GM21528 (cell line): ENCODE data around the gene ALG2.
A peak's percentile ranks its signal among the peaks of the same experiment; 100 is the strongest.

Source experiments
- ATAC-seq: cut with Tn5 transposase; IDR thresholded peaks from one replicate; pipeline ENCODE4 v1.9.1; 2021; ENCODE audit warnings: mild to moderate bottlenecking, moderate library complexity; ENCODE audit not compliant: unreplicated experiment, low FRiP score

Gene ALG2

DNA sequence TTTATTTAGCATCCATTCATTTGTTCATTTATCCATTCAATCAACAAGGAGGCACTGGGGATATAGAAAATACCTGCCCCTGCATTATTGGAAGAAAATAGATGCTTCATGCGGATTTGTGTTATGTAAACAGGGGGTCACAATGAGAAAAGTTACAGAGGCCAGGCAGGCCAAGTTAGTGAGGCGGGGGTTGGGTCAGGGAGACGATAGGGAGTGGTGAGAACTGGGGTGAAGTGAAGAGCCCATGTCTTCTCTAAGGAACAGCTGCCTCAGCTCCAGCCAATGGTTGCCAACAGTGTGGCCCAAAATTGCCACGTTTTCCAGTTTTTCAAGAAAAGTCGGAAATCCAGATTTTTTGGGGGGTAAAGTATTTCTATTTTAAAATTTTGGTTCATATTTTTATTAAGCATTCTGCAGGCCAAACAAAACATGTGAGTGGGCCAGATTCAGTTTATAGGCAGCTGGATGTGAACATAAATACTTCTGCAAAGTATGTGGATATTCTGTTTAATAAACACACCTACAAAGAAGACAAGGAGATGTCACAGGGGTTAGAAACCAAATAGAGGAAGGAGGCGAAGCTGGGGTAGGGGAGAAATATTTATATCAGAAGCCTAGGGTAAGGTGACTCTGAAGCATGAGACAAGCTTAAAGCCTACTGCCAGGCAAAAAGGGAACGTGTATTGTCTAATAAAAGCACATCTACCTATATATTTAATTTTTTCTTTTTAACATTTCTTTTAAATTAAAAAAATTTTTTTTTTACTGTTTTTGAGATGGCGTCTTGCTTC lies 44.0 kb downstream of the ALG2 start:
- ATAC-seq: no peak

GRCh38 chr9:99176527-99177013 lies 45.2 kb downstream of the ALG2 start:
- ATAC-seq: no peak

- ATAC-seq: no peak
Observed at GRCh38 chr9:99173570-99174504, 47.9 kb downstream of the ALG2 start.

DNA sequence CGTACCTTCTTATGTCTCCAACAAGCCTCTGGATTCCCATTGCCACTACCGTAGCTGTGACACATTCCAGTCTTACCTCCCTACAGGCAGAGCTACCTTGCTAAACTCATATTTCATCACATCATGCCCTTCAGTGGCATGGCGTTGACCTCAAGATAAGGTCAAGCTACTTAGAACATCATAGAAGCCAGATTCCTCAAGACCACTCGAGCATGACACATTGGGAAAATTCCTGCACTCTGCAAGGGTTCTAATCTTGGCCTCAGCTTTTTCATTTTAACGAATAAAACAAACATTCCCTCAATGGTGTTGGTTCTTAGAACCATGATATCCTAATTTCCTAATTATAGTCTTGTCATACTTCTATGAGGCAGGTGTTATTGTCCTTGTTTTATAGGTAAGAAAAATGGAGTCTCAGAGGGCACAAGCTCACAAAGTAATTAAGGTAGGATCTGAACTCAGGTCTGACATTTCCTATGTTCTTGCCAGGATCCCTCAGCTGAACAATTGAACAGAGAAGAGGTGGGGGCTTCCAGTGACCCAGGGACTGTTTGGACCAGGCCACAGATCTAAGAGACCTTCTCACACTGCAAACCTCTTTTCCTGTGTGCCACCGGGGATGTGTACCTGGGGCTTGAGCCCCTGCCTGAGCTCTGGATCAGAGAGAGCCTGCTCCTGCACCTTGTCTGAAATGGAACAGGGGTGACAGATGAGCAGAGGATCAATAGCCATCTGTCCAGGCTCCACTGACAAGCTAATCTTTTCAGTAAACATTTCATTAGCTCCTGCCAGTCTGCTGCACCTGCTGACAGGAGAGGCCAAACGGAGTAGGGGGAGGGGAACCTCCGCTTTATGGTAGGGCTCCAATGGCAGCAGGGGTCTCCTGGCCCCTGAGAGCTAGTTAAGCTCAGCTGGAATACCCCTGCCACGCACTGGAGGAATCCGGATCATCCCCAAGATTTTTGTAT lies 49.3 kb downstream of the ALG2 start:
- ATAC-seq: no peak

DNA sequence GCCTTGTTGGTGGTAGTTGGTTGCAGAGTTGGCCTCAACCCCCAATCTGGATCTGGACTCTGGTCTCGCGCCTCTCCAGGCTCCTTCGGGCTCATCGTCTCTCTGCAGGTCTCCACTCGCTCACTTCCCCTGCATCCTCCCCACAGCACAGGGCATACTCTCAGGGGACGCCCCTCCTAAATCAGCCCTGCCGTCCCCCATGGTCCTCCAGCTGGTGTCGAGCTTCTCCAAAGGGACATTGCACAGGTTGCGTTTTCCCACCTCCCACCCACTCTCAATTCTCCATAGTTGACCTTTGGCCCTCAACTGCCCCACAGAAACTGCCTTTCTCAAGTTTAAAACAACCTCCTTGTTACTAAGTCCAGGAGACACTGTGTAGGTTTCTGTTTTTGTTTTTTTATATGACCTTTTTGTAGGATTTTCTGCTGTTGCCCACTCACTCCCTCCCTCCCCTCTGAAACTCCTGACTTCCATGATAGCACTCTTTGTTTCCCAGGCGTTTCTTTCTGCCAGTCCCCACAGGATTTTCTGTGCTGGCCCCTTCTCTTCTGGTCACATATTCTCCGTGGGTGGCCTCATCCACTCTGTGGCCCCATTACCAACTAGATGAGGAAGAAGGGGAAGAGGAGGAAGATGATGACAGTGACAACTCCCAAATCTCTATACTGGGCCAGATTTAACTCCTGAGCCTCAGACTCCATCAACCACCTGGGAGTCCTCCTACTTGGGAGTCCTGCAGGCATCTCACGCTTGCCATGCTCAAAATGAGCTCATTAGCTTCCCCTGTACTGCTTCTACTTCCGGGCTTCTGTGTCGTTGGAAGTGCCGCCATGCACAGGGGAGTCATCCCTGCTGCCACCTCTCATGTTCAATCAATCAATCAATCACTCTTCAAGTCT lies 50.3 kb downstream of the ALG2 start:
- no peak for ATAC-seq

GRCh38 chr9:99169982-99170761 lies 51.6 kb downstream of the ALG2 start:
- ATAC-seq: no peak

GRCh38 chr9:99169086-99169485 lies 52.7 kb downstream of the ALG2 start:
- ATAC-seq: no peak

DNA sequence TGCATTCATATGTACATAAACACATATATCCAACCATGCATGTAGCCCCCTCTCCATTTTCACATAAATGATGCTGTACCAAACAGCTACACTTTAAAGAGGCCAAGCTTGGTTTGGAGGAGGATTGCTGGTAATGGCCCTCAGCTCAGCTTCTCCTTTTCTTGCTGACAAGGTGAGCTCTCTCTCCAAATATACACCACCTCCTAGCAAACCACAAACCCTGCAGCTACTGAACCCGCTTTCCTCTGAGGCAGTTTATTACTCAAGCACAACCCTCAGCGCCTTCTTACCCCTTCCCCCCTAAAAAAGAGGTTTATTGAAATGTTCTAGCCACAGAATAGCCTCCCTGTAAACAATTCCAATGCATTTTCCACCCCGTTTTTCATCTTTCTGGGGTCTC lies 54.0 kb downstream of the ALG2 start:
- peak; percentile 52 for ATAC-seq

- ATAC-seq: no peak
Observed at GRCh38 chr9:99167119-99167518, 54.6 kb downstream of the ALG2 start.
